ENCODE measurements around the gene ANTKMT. TPM values are rescaled to one million over a fixed set of nuclear protein-coding genes. Genes with fewer than 3 reads are reported as not detected.

ANTKMT gene
- total RNA-seq, 2 donors from 2014 or later, result 36.9 to 40.6 TPM

DNA sequence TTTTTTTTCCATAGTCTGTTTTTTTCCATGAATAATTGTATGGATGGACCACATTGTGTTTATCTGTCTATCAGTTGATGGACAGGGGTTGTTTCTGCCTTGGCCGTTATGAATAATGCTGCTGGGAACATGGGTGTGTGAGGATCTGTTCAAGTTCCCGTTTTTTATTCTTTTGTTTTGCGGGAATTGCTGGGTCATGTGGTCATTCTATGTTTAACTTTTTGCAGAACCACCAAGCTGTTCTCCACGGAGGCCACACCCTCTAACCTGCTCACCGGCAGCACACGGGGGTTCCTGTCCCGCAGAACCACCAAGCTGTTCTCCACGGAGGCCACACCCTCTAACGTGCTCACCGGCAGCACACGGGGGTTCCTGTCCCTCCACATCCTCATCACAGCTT is 33.7 kb downstream of the ANTKMT start:
- DNase-seq, result no peak
- WGBS, 2 experiments (ENCODE audit: insufficient coverage in 1 of 2, insufficient read length in 1 of 2), result 79 to 81% methylated on average over 11 of the region's 11 CpGs

DNA sequence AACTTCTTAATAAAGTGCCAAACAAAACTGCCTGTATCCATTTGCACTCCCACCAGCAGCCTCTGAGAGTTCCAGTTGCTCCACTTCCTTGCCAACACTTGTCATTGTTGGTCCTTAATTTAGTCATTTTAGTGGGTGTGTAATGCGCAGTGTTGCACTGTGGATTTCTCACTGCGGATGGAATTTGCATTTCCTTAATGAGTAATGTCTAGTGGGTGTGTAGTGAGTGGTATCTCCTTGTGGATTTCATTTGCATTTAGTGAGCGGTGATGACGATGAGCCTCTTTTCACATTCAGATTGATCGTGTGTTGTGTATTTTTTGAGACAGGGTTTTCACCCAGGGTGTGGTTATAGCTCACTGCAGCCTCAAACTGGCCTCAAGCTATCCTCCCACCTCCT is 35.5 kb downstream of the ANTKMT start:
- no peaks in the 10 kb centered on the region for H3K4me1 ChIP-seq (ENCODE audit: control insufficient read depth, insufficient read depth, low read length)
- Mint-ChIP-seq H3K9me3 (peaks cover 5% of the 10 kb centered on the region), H3K36me3 (ENCODE audit: low read depth) (no peaks in the 10 kb centered on the region), H3K4me1 (peaks cover 10% of the 10 kb centered on the region), H3K27me3 (ENCODE audit: insufficient read depth) (peaks cover 15% of the 10 kb centered on the region), H3K4me3 (no peak overlapping the region), H3K27ac (no peak overlapping the region)
- TF ChIP-seq, protein P1, sequence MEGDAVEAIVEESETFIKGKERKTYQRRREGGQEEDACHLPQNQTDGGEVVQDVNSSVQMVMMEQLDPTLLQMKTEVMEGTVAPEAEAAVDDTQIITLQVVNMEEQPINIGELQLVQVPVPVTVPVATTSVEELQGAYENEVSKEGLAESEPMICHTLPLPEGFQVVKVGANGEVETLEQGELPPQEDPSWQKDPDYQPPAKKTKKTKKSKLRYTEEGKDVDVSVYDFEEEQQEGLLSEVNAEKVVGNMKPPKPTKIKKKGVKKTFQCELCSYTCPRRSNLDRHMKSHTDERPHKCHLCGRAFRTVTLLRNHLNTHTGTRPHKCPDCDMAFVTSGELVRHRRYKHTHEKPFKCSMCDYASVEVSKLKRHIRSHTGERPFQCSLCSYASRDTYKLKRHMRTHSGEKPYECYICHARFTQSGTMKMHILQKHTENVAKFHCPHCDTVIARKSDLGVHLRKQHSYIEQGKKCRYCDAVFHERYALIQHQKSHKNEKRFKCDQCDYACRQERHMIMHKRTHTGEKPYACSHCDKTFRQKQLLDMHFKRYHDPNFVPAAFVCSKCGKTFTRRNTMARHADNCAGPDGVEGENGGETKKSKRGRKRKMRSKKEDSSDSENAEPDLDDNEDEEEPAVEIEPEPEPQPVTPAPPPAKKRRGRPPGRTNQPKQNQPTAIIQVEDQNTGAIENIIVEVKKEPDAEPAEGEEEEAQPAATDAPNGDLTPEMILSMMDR (conservative IDR thresholded peaks at IDR 0.05), result no peak
- DNase-seq, result no peak
- H3K9me3 ChIP-seq (ENCODE audit: control insufficient read depth, low read length), result no peaks in the 10 kb centered on the region
- H3K36me3 ChIP-seq (ENCODE audit: control insufficient read depth, insufficient read depth, low read length), result no peaks in the 10 kb centered on the region
- no peaks in the 10 kb centered on the region for H3K27me3 ChIP-seq (ENCODE audit: control insufficient read depth, insufficient read depth, low read length, poor library complexity, severe bottlenecking)
- no peak overlapping the region for H3K4me3 ChIP-seq (ENCODE audit: low read length)
- H3K9ac ChIP-seq (ENCODE audit: extremely low read depth, low read length, poor library complexity, severe bottlenecking), result no peak overlapping the region
- 90 to 100% methylated on average over 4 to 5 of the region's 5 CpGs for WGBS, 2 experiments (ENCODE audit: insufficient coverage in 1 of 2, insufficient read length in 1 of 2)
- no peak overlapping the region for H3K27ac ChIP-seq (ENCODE audit: low read depth, low read length)

More for the DNA sequence above, 33.7 kb downstream of the ANTKMT start:
- H3K9me3 Mint-ChIP-seq, result peaks cover 5% of the 10 kb centered on the region
- no peaks in the 10 kb centered on the region for H3K4me1 ChIP-seq (ENCODE audit: control insufficient read depth, insufficient read depth, low read length)
- H3K4me3 Mint-ChIP-seq, result no peak overlapping the region
- no peaks in the 10 kb centered on the region for H3K9me3 ChIP-seq (ENCODE audit: control insufficient read depth, low read length)
- H3K36me3 ChIP-seq (ENCODE audit: control insufficient read depth, insufficient read depth, low read length), result no peaks in the 10 kb centered on the region
- no peak overlapping the region for H3K9ac ChIP-seq (ENCODE audit: extremely low read depth, low read length, poor library complexity, severe bottlenecking)
- no peak overlapping the region for H3K27ac ChIP-seq (ENCODE audit: low read depth, low read length)
- TF ChIP-seq, protein P1 (conservative IDR thresholded peaks at IDR 0.05), result no peak
- H3K36me3 Mint-ChIP-seq (ENCODE audit: low read depth), result no peaks in the 10 kb centered on the region
- peaks cover 18% of the 10 kb centered on the region for H3K27me3 Mint-ChIP-seq (ENCODE audit: insufficient read depth)
- H3K27me3 ChIP-seq (ENCODE audit: control insufficient read depth, insufficient read depth, low read length, poor library complexity, severe bottlenecking), result no peaks in the 10 kb centered on the region
- peaks cover 13% of the 10 kb centered on the region for H3K4me1 Mint-ChIP-seq
- H3K27ac Mint-ChIP-seq, result no peak overlapping the region
- no peak overlapping the region for H3K4me3 ChIP-seq (ENCODE audit: low read length)

DNA sequence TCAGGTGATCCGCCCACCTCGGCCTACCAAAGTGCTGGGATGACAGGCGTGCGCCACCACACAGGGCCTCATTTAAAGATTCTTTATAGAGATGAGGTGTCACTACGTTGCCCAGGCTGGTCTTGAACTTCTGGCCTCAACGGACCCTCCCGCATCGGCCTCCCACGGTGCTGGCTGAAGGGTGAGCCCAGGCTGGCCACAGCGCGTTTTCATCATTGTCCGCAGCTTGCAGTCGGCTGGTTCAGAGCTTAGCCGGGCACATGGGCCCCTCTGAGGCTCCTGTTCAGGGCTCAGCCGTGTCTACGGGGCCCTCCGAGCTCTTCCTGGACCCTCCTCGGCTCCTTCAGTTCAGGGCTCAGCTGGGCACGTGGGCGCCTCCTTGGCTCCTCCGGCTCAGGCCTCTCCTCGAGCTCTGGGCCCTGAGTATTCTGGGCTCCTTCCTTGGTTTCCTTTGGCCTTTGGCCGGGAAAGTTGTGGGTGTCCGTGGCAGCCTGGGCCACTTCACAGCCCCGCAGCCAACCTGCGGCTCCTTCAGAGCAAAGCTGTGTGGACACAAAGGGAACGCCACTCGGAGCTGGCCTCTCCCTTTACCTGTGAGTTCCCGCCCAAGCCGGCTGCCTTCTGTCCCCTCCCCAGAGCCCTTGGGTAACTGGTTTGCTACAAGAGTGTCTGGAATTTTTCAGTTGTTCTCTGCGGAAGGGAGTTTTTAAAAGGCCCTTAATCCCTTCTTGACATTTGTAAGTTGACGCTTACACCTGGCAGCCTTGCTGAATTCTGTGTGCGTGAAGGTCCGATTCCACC is 38.4 kb downstream of the ANTKMT start:
- H3K9me3 Mint-ChIP-seq, result peaks cover 5% of the 10 kb centered on the region
- no peak overlapping the region for H3K4me3 Mint-ChIP-seq
- TF ChIP-seq, protein P1 (conservative IDR thresholded peaks at IDR 0.05), result no peak
- no peak overlapping the region for H3K27ac ChIP-seq (ENCODE audit: low read depth, low read length)
- peaks cover 8% of the 10 kb centered on the region for H3K27me3 Mint-ChIP-seq (ENCODE audit: insufficient read depth)
- H3K9me3 ChIP-seq (ENCODE audit: control insufficient read depth, low read length), result no peaks in the 10 kb centered on the region
- H3K36me3 ChIP-seq (ENCODE audit: control insufficient read depth, insufficient read depth, low read length), result no peaks in the 10 kb centered on the region
- H3K27ac Mint-ChIP-seq, result no peak overlapping the region
- no peaks in the 10 kb centered on the region for H3K4me1 ChIP-seq (ENCODE audit: control insufficient read depth, insufficient read depth, low read length)
- WGBS, 2 experiments (ENCODE audit: insufficient coverage in 1 of 2, insufficient read length in 1 of 2), result 91 to 93% methylated on average over 28 to 34 of the region's 34 CpGs
- H3K4me1 Mint-ChIP-seq, result no peaks in the 10 kb centered on the region
- no peaks in the 10 kb centered on the region for H3K27me3 ChIP-seq (ENCODE audit: control insufficient read depth, insufficient read depth, low read length, poor library complexity, severe bottlenecking)
- DNase-seq, result no peak
- H3K9ac ChIP-seq (ENCODE audit: extremely low read depth, low read length, poor library complexity, severe bottlenecking), result no peak overlapping the region
- no peaks in the 10 kb centered on the region for H3K36me3 Mint-ChIP-seq (ENCODE audit: low read depth)
- no peak overlapping the region for H3K4me3 ChIP-seq (ENCODE audit: low read length)
